ENCODE data around the gene RPP25L.

RPP25L gene

DNA sequence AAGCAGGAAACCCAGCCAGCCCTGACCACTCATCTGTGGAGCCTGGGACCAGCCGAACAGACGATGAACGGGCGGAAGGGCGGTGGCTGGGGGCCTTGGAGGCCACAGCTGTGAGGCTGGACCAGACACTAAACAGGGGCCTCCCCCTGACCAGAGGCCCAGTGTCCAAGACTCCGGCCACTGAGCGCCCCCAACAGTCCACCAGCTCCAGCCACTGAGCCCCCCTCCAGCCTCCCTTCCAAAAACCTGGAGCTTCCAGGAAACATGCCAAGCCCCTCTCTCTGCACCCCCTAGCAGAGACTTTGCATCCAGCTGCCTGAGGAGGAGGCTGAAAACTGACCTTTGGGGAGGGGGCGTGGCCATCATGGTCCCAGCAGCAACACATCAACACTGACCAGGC, 45.6 kb downstream of the RPP25L start:
- H3K4me1 ChIP-seq (ENCODE audit: control insufficient read depth, insufficient read depth, low read length), result peaks cover 9% of the 10 kb centered on the region
- H3K36me3 ChIP-seq (ENCODE audit: control insufficient read depth, insufficient read depth, low read length), result no peaks in the 10 kb centered on the region
- H3K27me3 ChIP-seq (ENCODE audit: control insufficient read depth, insufficient read depth, low read length), result no peaks in the 10 kb centered on the region; the same call in 1 of the 2 replicates
- H3K27ac ChIP-seq (ENCODE audit: low read length), result no peak overlapping the region
- H3K9me3 ChIP-seq (ENCODE audit: control insufficient read depth, insufficient read depth, low read length), result no peaks in the 10 kb centered on the region
- H3K4me3 ChIP-seq (ENCODE audit: low read length), result no peak overlapping the region
- WGBS (ENCODE audit: insufficient coverage, insufficient read length), result no CpG with 5 or more reads among the region's 8 CpGs
- no peak for DNase-seq (ENCODE audit: low read depth, low spot score)

DNA sequence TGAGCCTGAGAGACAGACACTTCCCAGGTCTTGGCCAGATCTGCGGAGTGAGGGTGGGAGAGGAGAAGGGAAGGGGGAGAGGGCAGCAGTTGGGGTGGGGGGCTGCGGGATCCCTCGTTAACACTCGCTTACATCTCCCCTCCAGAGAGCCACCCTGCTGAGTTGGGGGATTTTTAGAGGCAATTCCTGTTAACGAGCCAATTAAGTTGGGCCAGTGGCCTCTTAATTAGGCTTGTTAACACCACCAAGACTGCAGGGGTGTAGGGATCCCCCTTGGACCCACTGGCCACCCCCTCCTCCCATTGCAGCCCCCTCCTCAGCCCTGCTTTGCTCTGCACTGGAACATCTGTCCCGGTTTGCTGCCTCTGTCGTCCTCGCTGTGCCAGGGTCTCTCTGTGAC, 46.0 kb downstream of the RPP25L start:
- Histone ChIP-seq H3K36me3 (ENCODE audit: control insufficient read depth, insufficient read depth, low read length) (no peaks in the 10 kb centered on the region), H3K4me1 (ENCODE audit: control insufficient read depth, insufficient read depth, low read length) (peaks cover 9% of the 10 kb centered on the region), H3K27me3 (ENCODE audit: control insufficient read depth, insufficient read depth, low read length) (no peaks in the 10 kb centered on the region; the same call in 1 of the 2 replicates), H3K4me3 (ENCODE audit: low read length) (no peak overlapping the region), H3K9me3 (ENCODE audit: control insufficient read depth, insufficient read depth, low read length) (no peaks in the 10 kb centered on the region), H3K27ac (ENCODE audit: low read length) (no peak overlapping the region)
- no CpG with 5 or more reads among the region's 8 CpGs for WGBS (ENCODE audit: insufficient coverage, insufficient read length)
- DNase-seq (ENCODE audit: low read depth, low spot score), result no peak

DNA sequence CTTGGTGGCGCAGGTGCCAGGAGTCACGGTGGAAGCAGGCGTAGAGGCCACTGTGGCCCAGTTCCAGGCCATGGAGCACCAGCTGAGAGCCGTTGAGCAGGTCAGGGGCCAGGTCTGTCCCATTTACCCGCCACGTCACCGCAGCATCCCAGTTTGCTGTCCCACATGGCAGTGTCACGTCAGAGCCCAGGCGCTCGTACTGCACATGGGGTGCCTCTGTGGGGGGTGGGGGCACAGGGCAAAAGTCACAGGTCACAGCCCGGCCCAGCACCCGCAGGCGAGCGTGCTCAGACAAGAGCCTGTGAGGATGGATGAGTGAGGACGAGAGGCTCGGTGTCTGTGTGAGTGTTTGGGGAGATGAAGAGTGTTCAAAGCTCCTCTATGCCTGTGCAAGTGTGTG, 47.3 kb downstream of the RPP25L start:
- Histone ChIP-seq H3K4me1 (ENCODE audit: control insufficient read depth, insufficient read depth, low read length) (peaks cover 13% of the 10 kb centered on the region), H3K4me3 (ENCODE audit: low read length) (no peak overlapping the region), H3K36me3 (ENCODE audit: control insufficient read depth, insufficient read depth, low read length) (no peaks in the 10 kb centered on the region), H3K27me3 (ENCODE audit: control insufficient read depth, insufficient read depth, low read length) (no peaks in the 10 kb centered on the region; the same call in 1 of the 2 replicates), H3K9me3 (ENCODE audit: control insufficient read depth, insufficient read depth, low read length) (no peaks in the 10 kb centered on the region), H3K27ac (ENCODE audit: low read length) (no peak overlapping the region)
- no CpG with 5 or more reads among the region's 16 CpGs for whole genome bisulfite sequencing (ENCODE audit: insufficient coverage, insufficient read length)
- no peak for DNase-seq (ENCODE audit: low read depth, low spot score)

DNA sequence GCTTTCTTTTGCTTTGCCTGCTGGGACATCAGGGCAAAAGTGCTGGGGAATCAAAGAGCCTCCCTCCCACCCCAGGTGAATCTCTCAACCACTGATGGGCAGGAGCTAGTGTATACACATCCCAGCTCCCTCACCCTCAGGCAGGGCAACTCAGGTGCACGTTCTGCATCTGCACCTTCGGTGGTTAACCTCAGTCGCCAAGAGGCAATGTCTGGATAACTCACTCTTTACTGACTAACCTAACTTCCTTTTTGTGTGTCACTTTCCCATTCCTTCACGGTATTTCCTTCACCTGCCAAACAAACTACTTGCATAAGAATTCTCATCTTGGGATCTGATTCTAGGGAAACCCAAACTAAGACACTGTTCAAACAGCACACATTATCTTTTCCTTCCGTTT, 48.6 kb downstream of the RPP25L start:
- H3K9me3 ChIP-seq (ENCODE audit: control insufficient read depth, insufficient read depth, low read length), result no peaks in the 10 kb centered on the region
- no peak for DNase-seq (ENCODE audit: low read depth, low spot score)
- H3K27ac ChIP-seq (ENCODE audit: low read length), result no peak overlapping the region
- no peak overlapping the region for H3K4me3 ChIP-seq (ENCODE audit: low read length)
- WGBS (ENCODE audit: insufficient coverage, insufficient read length), result no CpG with 5 or more reads among the region's 5 CpGs
- H3K36me3 ChIP-seq (ENCODE audit: control insufficient read depth, insufficient read depth, low read length), result no peaks in the 10 kb centered on the region
- peaks cover 11% of the 10 kb centered on the region for H3K4me1 ChIP-seq (ENCODE audit: control insufficient read depth, insufficient read depth, low read length)
- H3K27me3 ChIP-seq (ENCODE audit: control insufficient read depth, insufficient read depth, low read length), result no peaks in the 10 kb centered on the region; the same call in 1 of the 2 replicates

DNA sequence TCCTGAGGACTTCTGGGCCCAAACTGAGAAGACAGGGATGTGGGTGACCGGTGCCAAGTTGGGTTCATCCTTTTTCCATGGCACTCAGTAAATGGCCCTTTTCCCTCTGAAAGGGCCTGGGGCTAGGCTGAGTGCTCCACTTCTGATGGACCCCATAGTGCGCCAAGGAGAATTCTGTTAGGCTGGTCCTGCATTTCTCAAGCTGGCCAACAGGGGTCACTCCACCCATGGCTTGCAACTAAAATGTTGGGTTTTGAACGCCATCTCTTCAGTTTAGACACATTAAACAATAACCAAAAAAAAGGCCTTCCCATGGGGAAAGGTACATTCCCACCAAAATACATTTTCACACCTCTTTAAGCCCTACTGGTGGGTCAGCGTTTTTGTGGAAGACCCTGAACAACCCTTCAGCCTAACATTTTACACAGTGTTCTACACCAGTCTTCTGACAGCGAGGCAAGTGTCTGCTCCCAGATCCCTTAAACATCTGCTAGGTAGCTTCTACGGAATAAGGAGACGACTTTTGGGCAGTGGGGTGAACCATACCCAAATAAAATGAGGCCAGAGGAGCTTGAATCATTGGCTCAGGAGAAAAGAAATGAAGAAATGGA, 49.7 kb downstream of the RPP25L start:
- H3K4me3 ChIP-seq (ENCODE audit: low read length), result no peak overlapping the region
- DNase-seq (ENCODE audit: low read depth, low spot score), result no peak
- H3K27me3 ChIP-seq (ENCODE audit: control insufficient read depth, insufficient read depth, low read length), result no peaks in the 10 kb centered on the region; the same call in 1 of the 2 replicates
- no CpG with 5 or more reads among the region's 7 CpGs for WGBS (ENCODE audit: insufficient coverage, insufficient read length)
- no peaks in the 10 kb centered on the region for H3K9me3 ChIP-seq (ENCODE audit: control insufficient read depth, insufficient read depth, low read length)
- no peaks in the 10 kb centered on the region for H3K36me3 ChIP-seq (ENCODE audit: control insufficient read depth, insufficient read depth, low read length)
- H3K4me1 ChIP-seq (ENCODE audit: control insufficient read depth, insufficient read depth, low read length), result peaks cover 8% of the 10 kb centered on the region
- H3K27ac ChIP-seq (ENCODE audit: low read length), result no peak overlapping the region

DNA sequence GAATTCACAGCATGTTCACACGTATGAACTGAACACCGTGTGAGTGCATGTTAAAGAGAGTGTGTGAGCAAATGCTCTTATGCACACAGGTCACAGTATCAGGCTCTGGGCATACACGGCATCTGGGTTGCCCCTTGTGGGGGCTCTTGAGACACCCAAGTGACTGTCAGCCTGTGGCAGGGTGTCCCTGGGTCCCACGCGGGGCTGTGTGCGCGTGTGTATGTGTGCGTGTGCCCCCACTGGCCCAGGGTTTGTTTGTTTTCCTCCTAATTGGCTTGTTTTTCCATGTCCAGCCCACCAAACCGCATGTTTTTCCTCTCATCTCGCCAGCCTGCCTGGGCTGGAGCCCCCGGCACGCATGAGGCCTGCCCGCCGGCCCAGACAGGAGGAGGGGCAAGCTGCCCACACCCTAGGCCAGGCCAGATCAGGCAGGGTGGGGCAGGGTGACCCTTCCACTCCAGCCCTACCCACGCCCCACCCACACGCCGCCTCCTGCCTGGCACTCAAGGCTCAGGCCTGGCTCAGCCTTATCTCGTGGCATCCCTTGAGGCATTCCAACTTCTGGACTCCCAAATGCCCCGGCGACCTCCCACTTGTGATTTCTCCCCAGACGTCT, 51.2 kb downstream of the RPP25L start:
- no peaks in the 10 kb centered on the region for H3K9me3 ChIP-seq (ENCODE audit: control insufficient read depth, insufficient read depth, low read length)
- H3K4me1 ChIP-seq (ENCODE audit: control insufficient read depth, insufficient read depth, low read length), result peaks cover 8% of the 10 kb centered on the region
- no CpG with 5 or more reads among the region's 21 CpGs for WGBS (ENCODE audit: insufficient coverage, insufficient read length)
- no peak overlapping the region for H3K27ac ChIP-seq (ENCODE audit: low read length)
- H3K4me3 ChIP-seq (ENCODE audit: low read length), result no peak overlapping the region
- no peaks in the 10 kb centered on the region for H3K36me3 ChIP-seq (ENCODE audit: control insufficient read depth, insufficient read depth, low read length)
- H3K27me3 ChIP-seq (ENCODE audit: control insufficient read depth, insufficient read depth, low read length), result no peaks in the 10 kb centered on the region; the same call in 1 of the 2 replicates
- no peak for DNase-seq (ENCODE audit: low read depth, low spot score)

Data from iPS DF 6.9 (cell line).